ENCODE measurements around the gene FUT2. TPM values are rescaled to one million over a fixed set of nuclear protein-coding genes. Genes with fewer than 3 reads are reported as not detected.
A peak's percentile ranks its signal among the peaks of the same experiment; 100 is the strongest.

Gene FUT2
- total and polyA plus RNA-seq, 2 donors (not counting 1 experiment from before 2014, with no cell fraction given) = not detected

DNA sequence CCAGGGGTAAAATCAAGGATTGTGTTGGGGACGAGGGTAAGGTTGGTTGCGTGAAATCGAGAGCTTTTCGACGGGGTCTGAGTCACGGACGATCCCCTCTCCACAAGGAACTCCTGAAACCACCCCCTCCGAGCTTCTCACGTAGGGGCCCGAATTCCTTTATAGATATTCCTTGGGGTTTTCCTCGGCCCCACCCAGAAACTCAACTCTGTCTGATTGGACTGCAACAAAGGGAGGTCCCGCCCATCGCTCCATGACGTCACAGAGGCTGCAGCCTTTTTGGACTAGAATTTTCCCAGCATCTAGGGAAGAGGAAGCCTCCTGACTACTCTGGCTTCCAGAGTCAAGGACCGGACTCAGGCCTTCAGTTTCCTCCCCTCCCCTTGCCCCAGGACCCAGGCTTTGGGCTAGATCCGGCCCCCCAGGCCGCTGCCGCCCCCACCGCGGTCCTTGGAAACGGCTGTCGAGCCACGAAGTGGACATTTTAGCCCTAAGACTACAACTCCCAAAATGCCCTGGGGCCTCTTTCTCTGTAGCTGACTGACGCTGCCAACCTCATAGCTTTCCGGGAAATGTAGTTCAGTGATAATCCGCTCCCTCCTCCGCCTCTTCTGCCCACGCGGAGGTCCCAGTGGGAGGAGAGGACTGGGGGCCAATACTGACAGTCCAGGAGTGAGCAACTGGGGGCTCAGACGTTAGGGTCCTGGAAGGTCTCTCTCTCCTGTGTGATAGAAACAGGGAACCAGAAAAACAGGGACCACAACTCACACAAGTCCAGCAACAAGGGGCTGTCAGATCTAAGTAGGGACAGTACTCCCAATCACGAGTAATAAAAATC, 51.2 kb downstream of the FUT2 start, which contains the start of gene IZUMO1:
Gene IZUMO1, minus strand, starts transcription at position 172 of the 838 bp plus-strand sequence. CDS start 1,050 bp downstream, outside the sequence.
- Histone ChIP-seq H3K27ac (ENCODE audit: low read length in 2 of 2) (no peak within 1 kb of the TSS), H4K20me1 (ENCODE audit: control insufficient read depth, insufficient read depth, low read length, poor library complexity, severe bottlenecking) (no peaks in the 10 kb centered on the region), H3K9me3 (ENCODE audit: control extremely low read depth in 1 of 3, control insufficient read depth in 2 of 3, insufficient read depth in 1 of 3, low read length in 2 of 3) (peaks cover 0 to 31% (median 0%) of the 10 kb centered on the region in 3 donors), H3K4me1 (ENCODE audit: control insufficient read depth in 2 of 2, insufficient read depth in 2 of 2, low read length in 2 of 2) (peaks cover 11 to 14% of the 10 kb centered on the region in 2 donors), H3K9ac (ENCODE audit: low read length) (no peak within 1 kb of the TSS), H3K4me2 (replicated peaks; ENCODE audit: low read depth, low read length, poor library complexity, severe bottlenecking) (peak within 1 kb of the TSS; percentile 57), H2AFZ (ENCODE audit: insufficient read depth, low read depth, low read length, poor library complexity, severe bottlenecking) (no peak within 1 kb of the TSS), H3K79me2 (ENCODE audit: control insufficient read depth, insufficient read depth, low read length) (no peaks in the 10 kb centered on the region), H3K27me3 (replicated peaks in 1 of 4; ENCODE audit: control extremely low read depth in 1 of 4, control insufficient read depth in 3 of 4, insufficient read depth in 4 of 4, low read length in 3 of 4) (peaks cover 0 to 57% (median 19%) of the 10 kb centered on the region in 4 experiments), H3K36me3 (replicated peaks in 1 of 2; ENCODE audit: control extremely low read depth in 1 of 2, control insufficient read depth in 1 of 2, extremely low read depth in 1 of 2, insufficient read depth in 2 of 2, low read length in 1 of 2) (no peaks in the 10 kb centered on the region), H3K4me3 (ENCODE audit: control extremely low read depth in 1 of 5, extremely low read depth in 1 of 5, insufficient read depth in 1 of 5, low read depth in 2 of 5, low read length in 4 of 5) (peak within 1 kb of the TSS in 2 of 5 experiments; percentile 19 to 20)
- intact Hi-C loops (cut with micrococcal nuclease) = loop anchor here (1.0 kb wide), 1 partner anchor 48 kb away; no protein-coding TSS in a partner anchor
- H3K27me3 Mint-ChIP-seq = peaks cover 33% of the 10 kb centered on the region
- TF ChIP-seq EZH2 (IDR thresholded peaks at IDR 0.05; ENCODE audit: borderline replicate concordance, insufficient read depth, low read depth, low read length, poor library complexity, severe bottlenecking) (no peak), CTCF (IDR thresholded peaks at IDR 0.05) (no peak)
- H3K4me1 Mint-ChIP-seq = peaks cover 14% of the 10 kb centered on the region
- no peak within 1 kb of the TSS for H3K4me3 Mint-ChIP-seq
- WGBS (ENCODE audit: insufficient coverage) = 9% methylated on average over 12 of the region's 31 CpGs
- ATAC-seq (ENCODE audit: low read depth) = peak; percentile 72
- CTCF ChIA-PET = interaction anchor here (1.4 kb wide), 1 partner anchor 8 kb away, joined by 4 read pairs; no protein-coding TSS in a partner anchor
- H3K9me3 Mint-ChIP-seq (ENCODE audit: insufficient read depth) = no peaks in the 10 kb centered on the region
- POLR2A ChIA-PET = interaction anchor here (0.7 to 1.0 kb wide), 3 partner anchors 8 to 463 kb away, joined by 3 to 4 read pairs (median 4); no protein-coding TSS in a partner anchor
- peak within 1 kb of the TSS; percentile 10 for H3K27ac Mint-ChIP-seq
- peak; percentile 64 for DNase-seq
